ENCODE data around the gene KHK.

Gene KHK

GRCh38 chr2:27086724-27087593 lies at the start of gene KHK:
Gene KHK, plus strand, starts transcription at chr2:27086772. Its CDS starts 488 bp downstream, at chr2:27087260.
- DNase-seq (ENCODE audit: low read depth, low spot score): peak; percentile 36

DNA sequence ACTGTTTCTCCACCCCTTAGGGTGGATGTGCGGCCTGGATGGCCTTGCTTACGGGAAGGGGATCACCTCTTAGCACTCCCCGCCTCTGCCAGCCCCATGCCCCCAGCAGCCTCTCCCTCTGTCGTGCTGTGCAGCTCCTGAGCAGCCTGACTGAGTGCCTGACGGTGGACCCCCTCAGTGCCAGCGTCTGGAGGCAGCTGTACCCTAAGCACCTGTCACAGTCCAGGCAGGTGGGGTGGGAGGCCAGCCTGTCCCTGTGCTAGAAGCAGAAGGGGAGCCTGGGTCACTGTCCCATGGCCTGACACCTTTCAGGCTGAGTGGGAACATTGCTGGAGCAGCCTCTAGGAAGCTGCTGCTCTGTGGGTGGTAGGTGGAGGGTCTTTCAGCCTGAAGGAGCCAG lies 48.6 kb upstream of the KHK start:
- no peak for DNase-seq (ENCODE audit: low read depth, low spot score)

GRCh38 chr2:27038631-27039339 lies 47.8 kb upstream of the KHK start:
- no peak for DNase-seq (ENCODE audit: low read depth, low spot score)

DNA sequence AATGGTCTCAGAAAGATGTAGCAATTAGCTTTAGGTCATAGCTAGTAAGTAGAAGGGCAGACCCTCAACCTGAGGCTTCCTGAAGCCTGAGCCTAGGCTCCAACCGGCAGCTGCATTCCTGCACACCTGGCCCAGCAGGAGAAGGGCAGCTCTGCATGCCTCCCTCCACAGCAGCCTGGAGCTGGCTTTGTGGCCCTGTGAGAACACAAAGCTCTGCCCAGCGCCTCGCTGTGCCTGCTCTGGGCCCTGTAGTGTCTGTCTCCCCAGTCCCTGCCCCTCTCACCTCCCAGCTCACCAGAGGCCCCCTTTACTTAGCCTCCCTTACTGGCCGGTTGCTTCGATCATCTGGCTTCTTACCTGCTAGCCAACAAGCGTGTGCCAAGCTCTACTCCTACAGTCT lies 47.1 kb upstream of the KHK start:
- DNase-seq (ENCODE audit: low read depth, low spot score): no peak

DNA sequence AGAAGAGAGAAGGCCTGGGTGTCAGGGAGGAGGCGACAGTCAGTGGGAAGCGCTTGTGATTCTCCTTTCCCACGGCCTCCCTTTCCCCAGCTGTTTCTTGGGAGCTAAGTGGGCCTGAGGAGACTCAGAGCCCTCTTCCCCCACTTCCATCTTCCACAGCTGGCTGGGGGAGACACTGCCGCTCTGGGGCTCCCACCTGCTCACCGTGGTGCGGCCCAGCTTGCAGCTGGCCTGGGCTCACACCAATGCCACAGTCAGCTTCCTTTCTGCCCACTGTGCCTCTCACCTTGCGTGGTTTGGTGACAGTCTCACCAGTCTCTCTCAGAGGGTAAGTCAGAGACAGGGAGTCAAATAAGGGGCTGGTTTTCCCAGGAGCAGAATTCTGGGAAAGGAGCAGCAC lies 46.7 kb upstream of the KHK start:
- no peak for DNase-seq (ENCODE audit: low read depth, low spot score)

- DNase-seq (ENCODE audit: low read depth, low spot score): no peak
Measured at GRCh38 chr2:27040282-27040681, 46.3 kb upstream of the KHK start.

GRCh38 chr2:27041752-27042151 lies 44.8 kb upstream of the KHK start:
- DNase-seq (ENCODE audit: low read depth, low spot score): peak; percentile 69

- peak; percentile 14 for DNase-seq (ENCODE audit: low read depth, low spot score)
Measured at GRCh38 chr2:27042159-27042661, 44.4 kb upstream of the KHK start.

DNA sequence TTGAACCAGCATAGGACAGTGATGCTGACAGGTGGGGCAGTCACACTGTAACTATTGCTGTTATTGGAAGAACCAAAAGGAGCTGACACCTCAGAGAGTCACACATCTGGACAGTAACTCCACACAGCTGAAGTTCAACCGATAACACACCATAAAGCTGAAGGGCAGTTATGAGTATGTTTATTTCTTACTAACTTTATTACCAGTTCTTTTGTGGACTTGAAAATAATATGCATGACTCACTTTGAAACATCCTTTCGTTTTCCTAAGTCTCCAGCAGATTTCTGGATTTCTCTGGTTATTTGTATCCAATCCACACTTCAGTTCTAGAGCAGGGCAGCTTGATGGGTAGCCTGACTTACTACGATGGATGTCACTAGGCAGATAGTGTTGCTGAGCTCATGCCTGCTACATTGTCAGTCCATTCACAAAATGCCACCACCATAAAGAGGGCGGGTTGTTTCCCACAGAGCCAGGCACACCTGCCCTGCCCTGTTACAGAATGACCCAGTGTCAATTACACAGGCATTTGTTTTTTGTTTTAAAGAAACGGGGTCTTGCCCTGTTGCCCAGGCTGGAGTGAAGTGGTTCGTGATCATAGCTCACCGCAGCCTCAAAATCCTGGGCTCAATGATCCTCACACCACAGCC lies 43.5 kb upstream of the KHK start:
- no peak for DNase-seq (ENCODE audit: low read depth, low spot score)

DNA sequence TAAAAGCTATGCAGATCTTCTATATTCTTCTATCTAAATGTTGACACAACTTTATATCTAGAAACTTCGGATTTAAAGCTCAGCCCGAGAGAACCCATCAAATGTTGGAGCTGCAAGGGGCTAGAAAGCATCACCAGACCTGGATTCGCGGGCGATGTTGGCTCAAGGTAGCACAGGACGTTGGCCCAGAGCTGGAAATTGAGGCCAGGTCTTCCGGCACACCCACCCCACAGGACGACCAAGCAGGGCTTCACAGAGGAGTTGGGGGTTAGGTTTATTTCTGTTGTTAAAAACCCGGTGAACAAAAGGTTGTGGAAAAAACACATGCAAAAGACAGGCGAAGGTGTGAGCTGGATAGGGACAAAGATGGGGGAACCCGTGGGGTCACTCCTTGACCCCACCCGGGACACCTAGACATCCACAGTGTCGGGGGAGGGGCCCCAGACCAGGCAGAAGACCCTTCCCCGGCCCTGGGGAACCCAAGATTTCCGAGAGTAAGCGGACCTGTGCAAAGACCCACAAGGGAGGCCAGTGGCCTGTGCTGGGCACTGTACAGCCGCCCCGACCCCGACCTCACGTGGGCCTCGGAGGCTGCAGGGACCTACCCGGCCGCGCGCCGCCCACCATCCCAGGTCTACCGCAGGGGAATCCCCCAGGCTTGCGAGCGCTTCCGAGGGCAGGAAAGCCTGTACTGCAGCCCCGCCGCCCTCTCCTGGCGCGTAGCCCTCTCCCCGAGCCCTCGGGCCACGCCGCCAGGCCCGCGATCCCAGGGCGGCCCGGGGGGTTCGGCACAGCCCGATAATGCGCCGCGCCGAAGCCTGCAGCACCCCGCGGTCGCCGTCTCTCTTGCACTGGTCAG lies 36.9 kb upstream of the KHK start:
- DNase-seq (ENCODE audit: low read depth, low spot score): no peak

GRCh38 chr2:27050281-27050995 lies 36.1 kb upstream of the KHK start:
- DNase-seq (ENCODE audit: low read depth, low spot score): peak; percentile 89

DNA sequence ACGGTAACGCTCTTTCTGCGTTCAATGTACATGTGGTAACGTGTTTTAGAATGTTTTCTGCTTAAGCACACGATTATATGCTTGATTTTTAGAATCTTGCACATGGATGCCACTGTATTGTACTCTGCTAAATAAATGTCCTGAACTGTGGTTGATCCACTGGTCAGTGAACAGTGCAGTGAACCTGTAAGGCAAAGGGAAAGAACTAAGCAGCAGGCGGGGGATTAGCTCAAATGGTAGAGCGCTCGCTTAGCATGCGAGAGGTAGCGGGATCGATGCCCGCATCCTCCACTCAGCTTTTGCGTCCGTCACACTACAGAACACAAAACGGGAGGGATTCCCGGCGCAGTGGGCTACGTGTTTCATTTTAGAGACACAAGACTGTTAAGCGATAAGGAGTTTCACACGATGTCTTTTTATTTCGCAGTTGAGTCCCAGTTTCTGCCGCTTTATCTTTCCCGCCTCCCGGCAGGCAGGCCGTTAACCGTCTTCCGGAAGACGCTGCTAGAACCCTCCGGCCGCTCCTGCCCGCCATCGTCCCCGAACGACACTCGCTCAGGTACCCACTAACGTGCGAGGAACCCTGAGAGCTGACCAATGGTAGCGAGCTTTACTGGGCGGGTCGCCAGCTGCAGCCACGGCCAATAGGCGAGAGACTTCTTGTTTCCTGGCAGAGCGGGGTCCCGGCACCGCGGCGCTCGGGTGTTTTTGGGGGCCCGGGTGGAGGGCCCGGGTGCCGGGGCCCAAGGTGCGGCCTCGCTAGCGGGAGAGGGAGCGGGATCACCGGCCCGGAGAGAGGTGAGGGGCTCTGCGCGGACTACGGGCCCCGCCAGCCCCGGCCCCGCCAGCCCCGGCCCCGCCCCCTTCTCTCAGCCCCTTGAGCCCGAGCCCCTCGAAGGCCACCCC lies 35.3 kb upstream of the KHK start, which contains the start of gene AGBL5:
Gene AGBL5, plus strand, starts transcription at position 673 of the 906 bp plus-strand sequence. CDS start 1,291 bp downstream, outside the sequence.
- DNase-seq (ENCODE audit: low read depth, low spot score): peak; percentile 97

- peak; percentile 42 for DNase-seq (ENCODE audit: low read depth, low spot score)
Measured at GRCh38 chr2:27051902-27052645, 34.5 kb upstream of the KHK start.

DNA sequence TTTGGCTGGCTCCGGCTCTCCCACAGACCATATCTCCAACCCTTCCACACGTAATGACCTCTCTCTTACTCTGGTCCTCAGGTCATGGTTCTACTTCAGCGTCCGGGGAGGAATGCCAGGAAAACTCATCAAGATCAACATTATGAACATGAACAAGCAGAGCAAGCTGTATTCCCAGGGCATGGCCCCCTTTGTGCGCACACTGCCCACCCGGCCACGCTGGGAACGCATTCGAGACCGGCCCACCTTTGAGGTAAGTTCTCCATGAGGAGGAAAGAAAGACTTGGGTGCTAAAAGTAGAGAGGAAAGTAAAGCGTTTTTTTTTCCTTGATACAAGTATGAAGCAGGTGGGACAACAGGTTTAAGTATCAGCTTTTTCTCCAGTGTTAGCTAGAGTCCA lies 33.3 kb upstream of the KHK start:
- DNase-seq (ENCODE audit: low read depth, low spot score): no peak

- no peak for DNase-seq (ENCODE audit: low read depth, low spot score)
Measured at GRCh38 chr2:27053776-27054175, 32.8 kb upstream of the KHK start.

- DNase-seq (ENCODE audit: low read depth, low spot score): no peak
Measured at GRCh38 chr2:27054721-27055120, 31.9 kb upstream of the KHK start.

GRCh38 chr2:27057184-27057583 lies 29.4 kb upstream of the KHK start:
- DNase-seq (ENCODE audit: low read depth, low spot score): no peak

DNA sequence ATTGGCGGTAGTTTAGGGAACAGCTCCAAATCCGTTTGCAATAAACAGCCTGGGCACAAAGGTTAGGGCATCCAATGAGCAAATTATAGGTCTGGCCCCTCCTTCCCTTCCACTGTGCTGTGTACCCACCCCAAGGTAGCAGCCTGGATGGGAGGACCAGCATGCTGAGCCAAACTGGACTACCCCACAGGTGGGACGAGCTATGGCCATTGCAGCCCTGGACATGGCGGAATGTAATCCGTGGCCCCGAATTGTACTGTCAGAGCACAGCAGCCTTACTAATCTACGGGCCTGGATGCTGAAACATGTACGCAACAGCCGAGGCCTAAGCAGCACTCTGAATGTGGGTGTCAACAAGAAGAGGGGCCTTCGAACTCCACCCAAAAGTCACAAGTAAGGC lies 28.4 kb upstream of the KHK start:
- no peak for DNase-seq (ENCODE audit: low read depth, low spot score)
